Measurements from ENCODE around the gene TMEM123.

GRCh38 chr11:102408339-102408738, 44.2 kb downstream of the TMEM123 start:
- TF ChIP-seq, protein P1, sequence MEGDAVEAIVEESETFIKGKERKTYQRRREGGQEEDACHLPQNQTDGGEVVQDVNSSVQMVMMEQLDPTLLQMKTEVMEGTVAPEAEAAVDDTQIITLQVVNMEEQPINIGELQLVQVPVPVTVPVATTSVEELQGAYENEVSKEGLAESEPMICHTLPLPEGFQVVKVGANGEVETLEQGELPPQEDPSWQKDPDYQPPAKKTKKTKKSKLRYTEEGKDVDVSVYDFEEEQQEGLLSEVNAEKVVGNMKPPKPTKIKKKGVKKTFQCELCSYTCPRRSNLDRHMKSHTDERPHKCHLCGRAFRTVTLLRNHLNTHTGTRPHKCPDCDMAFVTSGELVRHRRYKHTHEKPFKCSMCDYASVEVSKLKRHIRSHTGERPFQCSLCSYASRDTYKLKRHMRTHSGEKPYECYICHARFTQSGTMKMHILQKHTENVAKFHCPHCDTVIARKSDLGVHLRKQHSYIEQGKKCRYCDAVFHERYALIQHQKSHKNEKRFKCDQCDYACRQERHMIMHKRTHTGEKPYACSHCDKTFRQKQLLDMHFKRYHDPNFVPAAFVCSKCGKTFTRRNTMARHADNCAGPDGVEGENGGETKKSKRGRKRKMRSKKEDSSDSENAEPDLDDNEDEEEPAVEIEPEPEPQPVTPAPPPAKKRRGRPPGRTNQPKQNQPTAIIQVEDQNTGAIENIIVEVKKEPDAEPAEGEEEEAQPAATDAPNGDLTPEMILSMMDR (IDR thresholded peaks at IDR 0.05 in 8 of 11, conservative IDR thresholded peaks at IDR 0.05 in 3 of 11): no peak
- TF ChIP-seq POLR2A (IDR thresholded peaks at IDR 0.05): no peak

Data from spleen (tissue), 7 donors.